SK-N-SH (cell line): ENCODE results near the gene MAN1A2. TPM values are rescaled to one million over a fixed set of nuclear protein-coding genes. Genes with fewer than 3 reads are reported as not detected.

Source experiments
- CTCF ChIA-PET: fragments of 300-600, 350-600 bp; formaldehyde crosslinking; extraction: SDS; loops from one replicate; lab custom pipeline; 2021; lab: Yijun Ruan, JAX
- POLR2A ChIA-PET: fragments of 350-600 bp; sonication (Branson Sonifier 250); formaldehyde crosslinking; extraction: SDS; loops from one replicate; lab custom pipeline; 2020; ENCODE audit warnings: antibody characterized with exemption, inconsistent platforms; lab: Yijun Ruan, JAX
- DNase-seq: peaks from one replicate; pipeline ENCODE4 v3.0.0; 2012
- H2AFZ ChIP-seq: fragments of 200-600 bp; sonication (generic); 2 replicates; pipeline ENCODE4 v1.8.1; 2016; ENCODE audit warnings: antibody characterized with exemption, mild to moderate bottlenecking, low read depth
- H3F3A ChIP-seq: fragments of 200-600 bp; sonication (generic); replicated peaks from 2 replicates; pipeline ENCODE3; 2016; ENCODE audit warnings: antibody characterized with exemption, mild to moderate bottlenecking; ENCODE audit not compliant: insufficient read depth
- H3K27ac ChIP-seq, 2 experiments: fragments of 200-500 bp in 1 of 2; fragments of 200-600 bp in 1 of 2; sonication (Bioruptor generic) in 1 of 2; sonication (generic), shearing (Covaris generic) in 1 of 2; 2 replicates each; pipeline versions ENCODE4 v1.5.1 to v1.6.1; 2014 to 2016; ENCODE audit warnings: low read depth in 2 of 2, inconsistent platforms in 1 of 2, low read length in 1 of 2, mild to moderate bottlenecking in 1 of 2, mixed read lengths in 1 of 2
- H3K27me3 ChIP-seq: fragments of 200-600 bp; sonication (generic), shearing (Covaris generic); 2 replicates; pipeline ENCODE4 v1.6.1; 2016; ENCODE audit warnings: mixed run types; ENCODE audit not compliant: insufficient read depth
- H3K36me3 ChIP-seq, 2 experiments: fragments of 200-500 bp in 1 of 2; fragments of 200-600 bp in 1 of 2; sonication (Bioruptor generic) in 1 of 2; sonication (generic) in 1 of 2; replicated peaks in 1 of 2; 2 replicates each; pipeline versions ENCODE3 to v1.5.1; 2014 to 2016; ENCODE audit warnings: low read length in 1 of 2, mild to moderate bottlenecking in 1 of 2; ENCODE audit not compliant: insufficient read depth in 2 of 2, control insufficient read depth in 1 of 2
- H3K4me1 ChIP-seq, 2 experiments: fragments of 200-500 bp in 1 of 2; fragments of 200-600 bp in 1 of 2; sonication (Bioruptor generic) in 1 of 2; sonication (generic), shearing (Covaris generic) in 1 of 2; 2 replicates each; pipeline versions ENCODE4 v1.5.1 to v1.6.1; 2014 to 2016; ENCODE audit warnings: low read depth in 1 of 2, low read length in 1 of 2, mixed run types in 1 of 2; ENCODE audit not compliant: insufficient read depth in 2 of 2, control insufficient read depth in 1 of 2
- H3K4me2 ChIP-seq: fragments of 200-600 bp; sonication (generic), shearing (Covaris generic); 2 replicates; pipeline ENCODE4 v1.6.1; 2017; ENCODE audit warnings: mixed run types
- H3K4me3 ChIP-seq, 2 experiments: fragments of 200-500 bp in 1 of 2; fragments of 200-600 bp in 1 of 2; sonication (Bioruptor generic) in 1 of 2; sonication (generic), shearing (Covaris generic) in 1 of 2; 2 replicates each; pipeline versions ENCODE4 v1.5.1 to v1.8.1; 2014 to 2016; ENCODE audit warnings: low read depth in 2 of 2, inconsistent platforms in 1 of 2, low read length in 1 of 2, mild to moderate bottlenecking in 1 of 2, mixed read lengths in 1 of 2, moderate library complexity in 1 of 2
- H3K79me2 ChIP-seq: fragments of 200-600 bp; sonication (generic); 2 replicates; pipeline ENCODE4 v1.8.1; 2017; ENCODE audit warnings: mild to moderate bottlenecking; ENCODE audit not compliant: insufficient read depth
- H3K9ac ChIP-seq: fragments of 200-600 bp; sonication (generic); 2 replicates; pipeline ENCODE4 v1.6.1; 2017; ENCODE audit warnings: mixed run types
- H3K9me2 ChIP-seq: fragments of 200-600 bp; sonication (generic); 2 replicates; pipeline ENCODE4 v1.6.1; 2017; ENCODE audit warnings: mixed run types
- H3K9me3 ChIP-seq: fragments of 200-600 bp; sonication (generic); 2 replicates; pipeline ENCODE4 v1.6.1; 2017; ENCODE audit warnings: mixed run types, mild to moderate bottlenecking, moderate library complexity
- H4K20me1 ChIP-seq: fragments of 200-600 bp; sonication (generic); 2 replicates; pipeline ENCODE4 v1.6.1; 2017; ENCODE audit warnings: mild to moderate bottlenecking, mixed run types; ENCODE audit not compliant: insufficient read depth
- CTCF ChIP-seq: fragments of 200-600 bp; sonication (generic); IDR thresholded peaks from 2 replicates; pipeline ENCODE4 v1.6.1; 2017; ENCODE audit warnings: antibody characterized with exemption, mild to moderate bottlenecking, moderate library complexity
- ELF1 ChIP-seq: IDR thresholded peaks from 2 replicates; pipeline ENCODE4 v1.4.0; 2012
- EZH2phosphoT487 ChIP-seq: fragments of 200-600 bp; sonication (generic); IDR thresholded peaks from 2 replicates; pipeline ENCODE4 v1.6.1; 2017; ENCODE audit warnings: low read depth, mixed run types, mild to moderate bottlenecking, antibody characterized with exemption, moderate library complexity, borderline replicate concordance
- FOXM1 ChIP-seq: IDR thresholded peaks from 2 replicates; pipeline ENCODE4 v1.4.0; 2012; ENCODE audit warnings: low read depth, mild to moderate bottlenecking
- GATA2 ChIP-seq: sonication (generic); formaldehyde crosslinking; IDR thresholded peaks from 2 replicates; pipeline ENCODE4 v1.5.0; 2020; ENCODE audit warnings: mild to moderate bottlenecking, missing genetic modification reagents
- JUND ChIP-seq: IDR thresholded peaks from 2 replicates; pipeline ENCODE4 v1.4.0; 2012
- NFIC ChIP-seq: IDR thresholded peaks from 2 replicates; pipeline ENCODE4 v1.4.0; 2012; ENCODE audit warnings: borderline replicate concordance
- NRF1 ChIP-seq: IDR thresholded peaks from 2 replicates; pipeline ENCODE4 v1.6.1; 2012; ENCODE audit warnings: low read depth, mild to moderate bottlenecking, low read length
- PBX3 ChIP-seq: IDR thresholded peaks from 2 replicates; pipeline ENCODE4; 2012
- POLR2AphosphoS5 ChIP-seq: IDR thresholded peaks from 2 replicates; pipeline ENCODE4 v1.6.1; 2012; ENCODE audit warnings: low read depth, low read length
- RCOR1 ChIP-seq: fragments of 150-350 bp; IDR thresholded peaks from 2 replicates; pipeline ENCODE4 v1.6.1; 2017; ENCODE audit warnings: antibody characterized with exemption, low read length
- RXRA ChIP-seq: IDR thresholded peaks from 2 replicates; pipeline ENCODE4 v1.4.0; 2012; ENCODE audit warnings: low read depth, mild to moderate bottlenecking, borderline replicate concordance
- SMC3 ChIP-seq: IDR thresholded peaks from 2 replicates; pipeline ENCODE4 v1.6.1; 2012; ENCODE audit warnings: low read depth, low read length, improper control_type of control experiment
- TAF1 ChIP-seq: IDR thresholded peaks from 2 replicates; pipeline ENCODE4 v1.6.1; 2012; ENCODE audit warnings: low read depth, mild to moderate bottlenecking, low read length, moderate library complexity, borderline replicate concordance
- TCF12 ChIP-seq: IDR thresholded peaks from 2 replicates; pipeline ENCODE4 v1.4.0; 2012
- YY1 ChIP-seq: IDR thresholded peaks from 2 replicates; pipeline ENCODE4 v1.4.0; 2012; ENCODE audit warnings: low read depth, mild to moderate bottlenecking
- ZBTB33 ChIP-seq: IDR thresholded peaks from 2 replicates; pipeline ENCODE4 v1.4.0; 2012; ENCODE audit warnings: low read depth, borderline replicate concordance
- WGBS: methylation state at CpG from one replicate; pipeline ENCODE4 v1.1.6; 2017; ENCODE audit warnings: low lambda C conversion rate; 5-methylcytosine and 5-hydroxymethylcytosine counted together
- polyA plus RNA-seq, 3 experiments: library from polyadenylated mRNA; depleted of rRNA; stranded (reverse); fragments of >200 nt; gene quantifications; 2 replicates each; pipeline ENCODE4 v1.2.3, GENCODE V29; 2012

MAN1A2 gene
- polyA plus RNA-seq, 1 of the 3 experiments (the other 2 are of a cell fraction), result 6.0 TPM

- Histone ChIP-seq H3K9me2 (no peaks in the 10 kb centered on the region), H3K9me3 (no peaks in the 10 kb centered on the region), H4K20me1 (peaks cover under 1% of the 10 kb centered on the region; the same call in 1 of the 2 replicates), H3K27me3 (no peaks in the 10 kb centered on the region), H3K79me2 (peaks cover 6% of the 10 kb centered on the region), H3F3A (no peaks in the 10 kb centered on the region), H3K36me3 (no peaks in the 10 kb centered on the region), H3K27ac (no peak overlapping the region), H3K9ac (no peak overlapping the region), H3K4me2 (no peak overlapping the region), H3K4me1 (peaks cover 13 to 19% of the 10 kb centered on the region in 2 experiments; a peak in 3 of 4 replicates), H3K4me3 (no peak overlapping the region), H2AFZ (no peak overlapping the region)
- TF ChIP-seq JUND, result no peak
- no peak for TF ChIP-seq NRF1
- no peak for TF ChIP-seq EZH2phosphoT487
- TF ChIP-seq CTCF, result no peak
- ChIA-PET POLR2A (no interaction called here), CTCF (interaction anchor here (0.7 to 0.9 kb wide), 3 partner anchors 12 to 295 kb away, joined by 3 to 5 read pairs (median 3); no protein-coding TSS in a partner anchor)
- 100% methylated on average over 1 of the region's 1 CpG for WGBS
- DNase-seq, result no peak
Measured at GRCh38 chr1:117362986-117363385, 4.3 kb upstream of the MAN1A2 start.

GRCh38 chr1:117363571-117364048 lies 3.6 kb upstream of the MAN1A2 start:
- no peaks in the 10 kb centered on the region for H3K27me3 ChIP-seq
- no peak for DNase-seq
- no peak overlapping the region for H3K4me2 ChIP-seq
- no peak overlapping the region for H3K9ac ChIP-seq
- H3K36me3 ChIP-seq, result no peaks in the 10 kb centered on the region
- H3F3A ChIP-seq, result no peaks in the 10 kb centered on the region
- H3K27ac ChIP-seq, result no peak overlapping the region
- peaks cover 12% of the 10 kb centered on the region for H3K79me2 ChIP-seq
- POLR2A ChIA-PET, result no interaction called here
- 86% methylated on average over 6 of the region's 6 CpGs for WGBS
- no peaks in the 10 kb centered on the region for H3K9me2 ChIP-seq
- TF ChIP-seq SMC3 (no peak), GATA2 (CRISPR knock-in tag) (no peak), TAF1 (no peak), ELF1 (no peak), ZBTB33 (no peak), RCOR1 (no peak), PBX3 (no peak), YY1 (no peak), POLR2AphosphoS5 (no peak), TCF12 (no peak), FOXM1 (no peak), RXRA (no peak), NFIC (no peak), EZH2phosphoT487 (no peak)
- TF ChIP-seq, all 33 proteins: peak for 0
- H4K20me1 ChIP-seq, result peaks cover 7% of the 10 kb centered on the region
- H3K9me3 ChIP-seq, result no peaks in the 10 kb centered on the region
- H3K4me1 ChIP-seq, result peaks cover 13 to 19% of the 10 kb centered on the region in 2 experiments; a peak in 3 of 4 replicates
- H2AFZ ChIP-seq, result no peak overlapping the region
- H3K4me3 ChIP-seq, result no peak overlapping the region
- CTCF ChIA-PET, result interaction anchor here (0.7 to 0.9 kb wide), 3 partner anchors 12 to 296 kb away, joined by 3 to 5 read pairs (median 4); no protein-coding TSS in a partner anchor
